Measurements from ENCODE around the gene PRR14L.

- TF ChIP-seq POLR2A (IDR thresholded peaks at IDR 0.05) (no peak), POLR2AphosphoS5 (IDR thresholded peaks at IDR 0.05) (no peak), CTCF (IDR thresholded peaks at IDR 0.05) (no peak), EP300 (IDR thresholded peaks at IDR 0.05) (no peak)
These were observed 54.5 kb downstream of the PRR14L start for GRCh38 chr22:31695423-31695822.
